ENCODE measurements around the gene COL4A2. TPM values are rescaled to one million over a fixed set of nuclear protein-coding genes. Genes with fewer than 3 reads are reported as not detected.

The COL4A2 gene
- total RNA-seq, 2 experiments from 2014 or later: not detected

- Mint-ChIP-seq H3K9me3 (ENCODE audit: low read depth) (no peaks in the 10 kb centered on the region), H3K27ac (no peak overlapping the region), H3K27me3 (peaks cover 76% of the 10 kb centered on the region), H3K4me3 (no peak overlapping the region), H3K36me3 (no peaks in the 10 kb centered on the region), H3K4me1 (peaks cover 4% of the 10 kb centered on the region)
- DNase-seq (no peak), ATAC-seq (no peak)
- CTCF ChIA-PET: no interaction called here
These were observed 5.2 kb upstream of the COL4A2 start for GRCh38 chr13:110301606-110302553.

- CTCF ChIA-PET: no interaction called here
- Mint-ChIP-seq H3K4me3 (no peak overlapping the region), H3K4me1 (peaks cover 5% of the 10 kb centered on the region), H3K27me3 (peaks cover 72% of the 10 kb centered on the region), H3K27ac (no peak overlapping the region), H3K9me3 (ENCODE audit: low read depth) (no peaks in the 10 kb centered on the region), H3K36me3 (no peaks in the 10 kb centered on the region)
- no peak for DNase-seq
- no peak for ATAC-seq
These were observed 4.1 kb upstream of the COL4A2 start for GRCh38 chr13:110302997-110303396.

GRCh38 chr13:110303644-110304043, 3.4 kb upstream of the COL4A2 start:
- CTCF ChIA-PET: no interaction called here
- ATAC-seq: no peak
- DNase-seq: no peak
- H3K4me1 Mint-ChIP-seq: peaks cover 6% of the 10 kb centered on the region
- no peak overlapping the region for H3K4me3 Mint-ChIP-seq
- H3K36me3 Mint-ChIP-seq: no peaks in the 10 kb centered on the region
- peaks cover 73% of the 10 kb centered on the region for H3K27me3 Mint-ChIP-seq
- no peak overlapping the region for H3K27ac Mint-ChIP-seq
- no peaks in the 10 kb centered on the region for H3K9me3 Mint-ChIP-seq (ENCODE audit: low read depth)

GRCh38 chr13:110304256-110304655, 2.8 kb upstream of the COL4A2 start:
- H3K9me3 Mint-ChIP-seq (ENCODE audit: low read depth): no peaks in the 10 kb centered on the region
- CTCF ChIA-PET: no interaction called here
- no peak overlapping the region for H3K27ac Mint-ChIP-seq
- no peak overlapping the region for H3K4me3 Mint-ChIP-seq
- DNase-seq: no peak
- peaks cover 3% of the 10 kb centered on the region for H3K4me1 Mint-ChIP-seq
- no peaks in the 10 kb centered on the region for H3K36me3 Mint-ChIP-seq
- ATAC-seq: no peak
- peaks cover 75% of the 10 kb centered on the region for H3K27me3 Mint-ChIP-seq

GRCh38 chr13:110305001-110305400, 2.1 kb upstream of the COL4A2 start:
- CTCF ChIA-PET: no interaction called here
- ATAC-seq (no peak), DNase-seq (no peak)
- Mint-ChIP-seq H3K36me3 (no peaks in the 10 kb centered on the region), H3K4me3 (no peak overlapping the region), H3K27ac (no peak overlapping the region), H3K9me3 (ENCODE audit: low read depth) (no peaks in the 10 kb centered on the region), H3K4me1 (peaks cover 3% of the 10 kb centered on the region), H3K27me3 (peaks cover 79% of the 10 kb centered on the region)

- H3K27ac Mint-ChIP-seq: no peak overlapping the region
- H3K27me3 Mint-ChIP-seq: peaks cover 78% of the 10 kb centered on the region
- H3K9me3 Mint-ChIP-seq (ENCODE audit: low read depth): no peaks in the 10 kb centered on the region
- DNase-seq (no peak), ATAC-seq (no peak)
- H3K36me3 Mint-ChIP-seq: no peaks in the 10 kb centered on the region
- H3K4me1 Mint-ChIP-seq: peaks cover 3% of the 10 kb centered on the region
- CTCF ChIA-PET: no interaction called here
- no peak overlapping the region for H3K4me3 Mint-ChIP-seq
These were observed 1.5 kb upstream of the COL4A2 start for GRCh38 chr13:110305544-110305943.

- ATAC-seq: no peak
- Mint-ChIP-seq H3K27me3 (peaks cover 79% of the 10 kb centered on the region), H3K4me3 (no peak overlapping the region), H3K9me3 (ENCODE audit: low read depth) (no peaks in the 10 kb centered on the region), H3K27ac (no peak overlapping the region), H3K36me3 (no peaks in the 10 kb centered on the region), H3K4me1 (peaks cover 3% of the 10 kb centered on the region)
- CTCF ChIA-PET: no interaction called here
- DNase-seq: no peak
These were observed 1.1 kb upstream of the COL4A2 start for GRCh38 chr13:110305949-110306339.

- Mint-ChIP-seq H3K36me3 (no peaks in the 10 kb centered on the region), H3K4me1 (peaks cover 3% of the 10 kb centered on the region), H3K4me3 (no peak overlapping the region), H3K27me3 (peaks cover 78% of the 10 kb centered on the region), H3K27ac (no peak overlapping the region), H3K9me3 (ENCODE audit: low read depth) (no peaks in the 10 kb centered on the region)
- DNase-seq (no peak), ATAC-seq (no peak)
- CTCF ChIA-PET: no interaction called here
These were observed 634 bp upstream of the COL4A2 start for GRCh38 chr13:110306340-110306959.

GRCh38 chr13:110307767-110308655, 927 bp downstream of the COL4A2 start:
- Mint-ChIP-seq H3K27me3 (peaks cover 79% of the 10 kb centered on the region), H3K4me1 (peaks cover 3% of the 10 kb centered on the region), H3K27ac (no peak overlapping the region), H3K36me3 (no peaks in the 10 kb centered on the region), H3K4me3 (no peak overlapping the region), H3K9me3 (ENCODE audit: low read depth) (no peaks in the 10 kb centered on the region)
- no peak for ATAC-seq
- DNase-seq: no peak
- CTCF ChIA-PET: no interaction called here

GRCh38 chr13:110308656-110309359, 1.7 kb downstream of the COL4A2 start:
- no peak for ATAC-seq
- Mint-ChIP-seq H3K9me3 (ENCODE audit: low read depth) (no peaks in the 10 kb centered on the region), H3K4me3 (no peak overlapping the region), H3K27ac (no peak overlapping the region), H3K4me1 (peaks cover 3% of the 10 kb centered on the region), H3K36me3 (no peaks in the 10 kb centered on the region), H3K27me3 (peaks cover 75% of the 10 kb centered on the region)
- DNase-seq: no peak
- CTCF ChIA-PET: no interaction called here

- H3K4me3 Mint-ChIP-seq: no peak overlapping the region
- H3K9me3 Mint-ChIP-seq (ENCODE audit: low read depth): no peaks in the 10 kb centered on the region
- DNase-seq (no peak), ATAC-seq (no peak)
- CTCF ChIA-PET: no interaction called here
- no peaks in the 10 kb centered on the region for H3K36me3 Mint-ChIP-seq
- H3K4me1 Mint-ChIP-seq: peaks cover 3% of the 10 kb centered on the region
- H3K27ac Mint-ChIP-seq: no peak overlapping the region
- H3K27me3 Mint-ChIP-seq: peaks cover 68% of the 10 kb centered on the region
These were observed 2.8 kb downstream of the COL4A2 start for GRCh38 chr13:110309661-110310524.

GRCh38 chr13:110310541-110311442, 3.7 kb downstream of the COL4A2 start:
- ATAC-seq (no peak), DNase-seq (no peak)
- Mint-ChIP-seq H3K36me3 (no peaks in the 10 kb centered on the region), H3K27ac (no peak overlapping the region), H3K4me3 (no peak overlapping the region), H3K9me3 (ENCODE audit: low read depth) (no peaks in the 10 kb centered on the region), H3K27me3 (peaks cover 64% of the 10 kb centered on the region), H3K4me1 (peaks cover 3% of the 10 kb centered on the region)
- CTCF ChIA-PET: no interaction called here

Data from activated CD8-positive, alpha-beta memory T cell treated with anti-CD3 and anti-CD28 coated beads, Interleukin-2, amount 10 ng/mL, durations not matched to agents 7 days and 5 days (primary cell).